Skeletal muscle satellite cell (primary cell): ENCODE results near the gene DAPK1.

Source experiments
- H3K27me3 ChIP-seq: 2 replicates; pipeline ENCODE4 v1.7.0; 2013; ENCODE audit warnings: low read length; ENCODE audit not compliant: control insufficient read depth, insufficient read depth
- H3K36me3 ChIP-seq: 2 replicates; pipeline ENCODE4 v1.7.0; 2013; ENCODE audit warnings: mild to moderate bottlenecking, control low read depth, low read length; ENCODE audit not compliant: insufficient read depth
- H3K4me1 ChIP-seq: 2 replicates; pipeline ENCODE4 v1.7.0; 2013; ENCODE audit warnings: low read length; ENCODE audit not compliant: control insufficient read depth, insufficient read depth
- H3K4me2 ChIP-seq: 2 replicates; pipeline ENCODE4 v1.7.0; 2013; ENCODE audit warnings: mild to moderate bottlenecking, low read length
- H3K4me3 ChIP-seq: 2 replicates; pipeline ENCODE4 v1.7.0; 2013; ENCODE audit warnings: low read length
- H3K9ac ChIP-seq: 2 replicates; pipeline ENCODE4 v1.7.0; 2013; ENCODE audit warnings: mild to moderate bottlenecking, low read depth, low read length, moderate library complexity
- H3K9me3 ChIP-seq: replicated peaks from 2 replicates; pipeline ENCODE4 v1.7.0; 2013; ENCODE audit warnings: mild to moderate bottlenecking, control low read depth, low read length

The DAPK1 gene

GRCh38 chr9:87695523-87695922 is 197.9 kb downstream of the DAPK1 start:
- H3K4me3 ChIP-seq, result no peak overlapping the region
- no peak overlapping the region for H3K9ac ChIP-seq
- H3K4me2 ChIP-seq, result no peak overlapping the region
- no peaks in the 10 kb centered on the region for H3K27me3 ChIP-seq
- no peaks in the 10 kb centered on the region for H3K4me1 ChIP-seq
- peaks cover 23% of the 10 kb centered on the region for H3K36me3 ChIP-seq
- H3K9me3 ChIP-seq, result no peaks in the 10 kb centered on the region

- no peak overlapping the region for H3K4me2 ChIP-seq
- H3K4me3 ChIP-seq, result no peak overlapping the region
- no peaks in the 10 kb centered on the region for H3K27me3 ChIP-seq
- H3K9ac ChIP-seq, result no peak overlapping the region
- H3K36me3 ChIP-seq, result peaks cover 23% of the 10 kb centered on the region
- no peaks in the 10 kb centered on the region for H3K9me3 ChIP-seq
- no peaks in the 10 kb centered on the region for H3K4me1 ChIP-seq
Observed at GRCh38 chr9:87696641-87697040, 199.0 kb downstream of the DAPK1 start.

GRCh38 chr9:87698069-87698809 is 200.6 kb downstream of the DAPK1 start:
- Histone ChIP-seq H3K36me3 (peaks cover 32% of the 10 kb centered on the region), H3K4me3 (no peak overlapping the region), H3K4me1 (no peaks in the 10 kb centered on the region), H3K4me2 (no peak overlapping the region), H3K9ac (no peak overlapping the region), H3K9me3 (no peaks in the 10 kb centered on the region), H3K27me3 (no peaks in the 10 kb centered on the region)

GRCh38 chr9:87699835-87700234 is 202.2 kb downstream of the DAPK1 start:
- no peak overlapping the region for H3K9ac ChIP-seq
- no peaks in the 10 kb centered on the region for H3K4me1 ChIP-seq
- peaks cover 32% of the 10 kb centered on the region for H3K36me3 ChIP-seq
- H3K4me2 ChIP-seq, result no peak overlapping the region
- no peaks in the 10 kb centered on the region for H3K27me3 ChIP-seq
- no peak overlapping the region for H3K4me3 ChIP-seq
- H3K9me3 ChIP-seq, result no peaks in the 10 kb centered on the region

- no peaks in the 10 kb centered on the region for H3K4me1 ChIP-seq
- H3K4me2 ChIP-seq, result no peak overlapping the region
- H3K4me3 ChIP-seq, result no peak overlapping the region
- peaks cover 38% of the 10 kb centered on the region for H3K36me3 ChIP-seq
- H3K27me3 ChIP-seq, result no peaks in the 10 kb centered on the region
- H3K9ac ChIP-seq, result no peak overlapping the region
- H3K9me3 ChIP-seq, result no peaks in the 10 kb centered on the region
Observed at GRCh38 chr9:87701491-87701890, 203.8 kb downstream of the DAPK1 start.

GRCh38 chr9:87701931-87702421 is 204.3 kb downstream of the DAPK1 start:
- H3K4me2 ChIP-seq, result no peak overlapping the region
- no peak overlapping the region for H3K9ac ChIP-seq
- H3K4me3 ChIP-seq, result no peak overlapping the region
- no peaks in the 10 kb centered on the region for H3K27me3 ChIP-seq
- no peaks in the 10 kb centered on the region for H3K4me1 ChIP-seq
- peaks cover 37% of the 10 kb centered on the region for H3K36me3 ChIP-seq
- no peaks in the 10 kb centered on the region for H3K9me3 ChIP-seq

GRCh38 chr9:87702921-87703320 is 205.3 kb downstream of the DAPK1 start:
- Histone ChIP-seq H3K27me3 (no peaks in the 10 kb centered on the region), H3K36me3 (peaks cover 43% of the 10 kb centered on the region), H3K4me2 (no peak overlapping the region), H3K4me1 (no peaks in the 10 kb centered on the region), H3K9me3 (no peaks in the 10 kb centered on the region), H3K9ac (no peak overlapping the region), H3K4me3 (no peak overlapping the region)

- Histone ChIP-seq H3K4me3 (no peak overlapping the region), H3K9me3 (no peaks in the 10 kb centered on the region), H3K4me1 (no peaks in the 10 kb centered on the region), H3K36me3 (peaks cover 42% of the 10 kb centered on the region), H3K9ac (no peak overlapping the region), H3K27me3 (no peaks in the 10 kb centered on the region), H3K4me2 (no peak overlapping the region)
Observed at GRCh38 chr9:87703636-87704276, 206.1 kb downstream of the DAPK1 start.

GRCh38 chr9:87704342-87704741 is 206.7 kb downstream of the DAPK1 start:
- no peak overlapping the region for H3K4me2 ChIP-seq
- no peaks in the 10 kb centered on the region for H3K4me1 ChIP-seq
- no peaks in the 10 kb centered on the region for H3K9me3 ChIP-seq
- peaks cover 47% of the 10 kb centered on the region for H3K36me3 ChIP-seq
- no peak overlapping the region for H3K4me3 ChIP-seq
- no peak overlapping the region for H3K9ac ChIP-seq
- no peaks in the 10 kb centered on the region for H3K27me3 ChIP-seq

GRCh38 chr9:87706066-87706739 is 208.5 kb downstream of the DAPK1 start:
- Histone ChIP-seq H3K36me3 (peaks cover 41% of the 10 kb centered on the region), H3K27me3 (no peaks in the 10 kb centered on the region), H3K4me2 (no peak overlapping the region), H3K4me1 (peaks cover 1% of the 10 kb centered on the region), H3K4me3 (no peak overlapping the region), H3K9me3 (no peaks in the 10 kb centered on the region), H3K9ac (no peak overlapping the region)

GRCh38 chr9:87707805-87708506 is 210.3 kb downstream of the DAPK1 start:
- Histone ChIP-seq H3K9ac (no peak overlapping the region), H3K36me3 (peaks cover 34% of the 10 kb centered on the region), H3K27me3 (no peaks in the 10 kb centered on the region), H3K4me2 (no peak overlapping the region), H3K9me3 (no peaks in the 10 kb centered on the region), H3K4me1 (peaks cover 19% of the 10 kb centered on the region), H3K4me3 (no peak overlapping the region)
